NCI-H2107 (cell line): ENCODE results near the gene ANKZF1.

Experiments used
- DNase-seq: peaks from one replicate; lab custom pipeline; 2025; lab: John Stamatoyannopoulos, UW

The ANKZF1 gene

GRCh38 chr2:219281588-219281987 lies 52.0 kb downstream of the ANKZF1 start:
- no peak for DNase-seq

- no peak for DNase-seq
Measured at GRCh38 chr2:219282375-219282774, 52.8 kb downstream of the ANKZF1 start.

GRCh38 chr2:219282943-219283581 lies 53.5 kb downstream of the ANKZF1 start:
- no peak for DNase-seq

- no peak for DNase-seq
Measured at GRCh38 chr2:219284501-219285372, 55.1 kb downstream of the ANKZF1 start.

- no peak for DNase-seq
Measured at GRCh38 chr2:219285373-219285735, 55.7 kb downstream of the ANKZF1 start.

GRCh38 chr2:219285894-219286425 lies 56.4 kb downstream of the ANKZF1 start:
- DNase-seq = no peak
